ENCODE data around the gene BAG5.

The BAG5 gene

GRCh38 chr14:103507751-103508150, 54.7 kb downstream of the BAG5 start:
- DNase-seq = no peak

Measured in stimulated activated CD4-positive, alpha-beta T cell treated with anti-CD3 and anti-CD28 coated beads, Interleukin-4, amount 100 ng/mL, for 1 hour (primary cell).